ENCODE data around the gene HMGXB4.

GRCh38 chr22:35214968-35215367 is 42.3 kb upstream of the HMGXB4 start:
- no peak for TF ChIP-seq CTCF (IDR thresholded peaks at IDR 0.05; ENCODE audit: low read depth, low read length, poor library complexity, severe bottlenecking)
- no peak for TF ChIP-seq EZH2phosphoT487 (IDR thresholded peaks at IDR 0.05; ENCODE audit: borderline replicate concordance, low read length)

All from DOHH2 (cell line).